HG03064 (cell line): ENCODE measurements around the gene LIG4.

Source experiments
- ATAC-seq: cut with Tn5 transposase; IDR thresholded peaks from one replicate; pipeline ENCODE4 v1.9.1; 2021; ENCODE audit warnings: low read depth; ENCODE audit not compliant: unreplicated experiment

LIG4 gene

DNA sequence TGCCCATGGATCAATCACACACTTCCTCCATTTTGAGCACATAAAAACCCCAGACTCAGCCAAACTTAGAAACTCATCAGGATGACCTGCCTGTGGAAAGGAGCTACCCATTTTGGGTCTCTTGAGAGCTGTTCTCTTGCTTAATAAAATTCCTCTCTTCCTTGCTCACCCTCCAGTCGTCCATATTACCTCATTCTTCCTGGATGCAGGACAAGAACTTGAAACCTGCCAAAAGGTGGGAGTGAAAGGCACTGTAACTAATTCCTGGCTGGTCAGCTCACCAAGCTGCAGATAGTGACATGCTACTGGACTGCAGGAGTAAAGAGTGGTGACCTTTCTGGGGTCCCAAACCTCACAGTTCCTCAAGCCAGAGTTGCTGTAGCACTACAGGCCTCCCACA is 20.2 kb downstream of the LIG4 start:
- no peak for ATAC-seq

DNA sequence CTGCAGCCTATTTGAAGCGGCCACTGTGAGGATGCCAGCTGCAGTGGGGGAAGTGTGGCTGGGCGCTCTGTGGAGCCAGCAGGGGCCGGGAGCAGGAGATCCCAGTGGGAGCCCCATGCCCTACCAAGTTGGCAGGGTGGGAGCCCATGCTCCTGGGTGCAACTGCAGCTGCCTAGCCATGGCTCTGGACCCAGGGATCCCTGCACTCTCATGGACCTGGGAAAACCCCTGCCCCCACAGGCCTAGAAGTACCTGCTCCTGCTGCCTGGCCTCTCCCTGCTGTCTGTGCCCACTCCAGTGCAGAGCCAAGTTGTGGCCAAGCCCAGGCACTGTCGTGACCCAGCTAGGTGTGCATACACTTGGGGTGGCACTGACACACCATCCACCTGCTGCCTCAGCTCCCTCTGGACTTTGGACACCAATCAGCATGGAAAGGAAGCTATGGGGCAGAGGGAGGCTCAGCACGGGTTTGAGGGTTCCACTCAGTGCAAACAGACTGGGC is 20.9 kb downstream of the LIG4 start:
- ATAC-seq: no peak

DNA sequence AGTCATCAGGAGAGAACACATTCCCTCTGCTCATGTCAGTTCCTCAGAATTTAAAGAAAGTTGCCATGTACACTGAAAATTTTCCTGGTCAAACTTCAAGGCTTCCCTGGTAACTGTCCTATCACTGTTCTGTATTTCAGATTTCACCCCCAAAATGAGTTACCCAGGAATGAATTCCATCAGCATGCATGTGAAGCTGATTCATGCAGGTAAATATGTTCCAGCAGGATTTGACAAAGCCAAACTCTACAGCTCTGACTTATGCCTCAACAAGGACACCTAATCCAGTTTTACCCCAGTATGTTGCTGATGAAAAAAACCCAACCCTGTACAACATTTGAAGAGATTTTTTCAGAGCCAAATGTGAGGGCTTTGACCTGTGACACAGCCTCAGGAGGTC is 21.5 kb downstream of the LIG4 start:
- ATAC-seq: no peak

DNA sequence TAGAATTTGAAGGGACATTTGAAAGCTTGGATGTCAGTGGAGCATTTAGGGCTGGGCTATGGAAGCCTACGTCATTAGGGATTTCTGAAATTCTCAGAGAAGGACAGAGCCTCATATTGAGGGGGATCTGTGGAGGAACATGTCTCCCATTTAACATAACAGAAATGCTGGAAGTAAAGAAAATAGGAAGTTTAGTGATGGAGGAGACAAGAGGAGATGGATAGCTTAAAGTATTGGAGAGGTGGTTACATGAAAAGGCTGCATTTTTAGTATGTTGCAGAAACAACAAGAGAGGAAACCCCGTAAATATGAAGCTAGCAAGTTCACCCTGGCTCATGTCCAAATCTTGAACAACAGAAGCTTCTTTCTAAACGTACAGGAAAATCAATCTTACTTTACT is 24.4 kb downstream of the LIG4 start:
- no peak for ATAC-seq

DNA sequence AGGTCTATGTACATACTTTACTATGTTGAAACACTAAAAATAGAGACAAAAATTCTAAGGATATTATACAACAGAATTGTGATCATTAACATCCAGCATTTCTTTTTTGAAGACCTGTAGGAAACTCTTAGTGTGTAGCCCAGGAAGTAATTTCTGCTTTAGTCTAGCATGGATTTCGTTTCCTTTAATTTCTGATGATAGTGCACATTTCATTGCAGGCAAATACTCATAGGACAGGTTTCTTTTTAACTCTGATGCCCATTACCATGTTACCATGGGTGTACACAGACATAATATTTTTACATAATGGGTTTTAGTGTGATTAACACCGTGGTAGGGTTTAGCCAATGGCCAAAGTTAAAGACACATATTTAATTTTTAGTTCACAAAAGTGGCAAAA is 27.1 kb downstream of the LIG4 start:
- ATAC-seq: no peak

DNA sequence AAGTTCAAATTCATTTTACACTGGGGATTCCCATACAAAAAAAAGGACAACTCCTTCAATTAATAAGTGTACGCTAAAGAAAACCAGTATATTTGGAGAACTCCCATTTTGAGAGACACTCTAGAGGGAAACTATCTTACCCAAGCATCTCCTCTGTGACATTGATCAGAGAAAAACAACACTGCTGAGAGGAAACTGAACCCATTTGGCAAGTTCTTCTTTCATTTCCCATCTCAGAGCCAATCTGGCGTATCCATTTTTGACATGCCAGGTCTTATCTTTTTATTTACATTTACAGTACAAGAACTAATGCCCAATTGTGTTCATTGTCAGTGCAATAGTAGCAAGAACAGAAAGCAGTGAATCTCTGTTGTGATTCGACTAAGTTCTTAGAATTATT is 30.1 kb downstream of the LIG4 start:
- no peak for ATAC-seq

DNA sequence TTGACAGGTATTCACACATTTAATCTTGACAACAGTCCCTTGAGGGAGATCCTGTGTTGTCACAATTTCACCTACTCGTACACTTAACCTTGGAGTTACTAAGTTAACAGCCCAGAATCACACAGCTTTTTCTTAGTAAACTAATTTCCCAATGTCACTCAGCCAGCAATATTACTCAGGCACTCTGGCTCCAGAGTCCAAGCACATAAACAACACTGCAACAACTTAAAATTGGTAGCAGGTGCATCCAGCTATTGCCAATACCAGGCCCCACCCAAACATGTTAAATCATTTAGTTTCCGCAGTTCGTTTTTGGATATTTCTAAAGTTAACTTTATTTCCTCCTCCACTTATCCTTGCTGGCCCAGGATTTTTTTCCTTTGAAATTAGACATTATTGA is 32.7 kb downstream of the LIG4 start:
- no peak for ATAC-seq

DNA sequence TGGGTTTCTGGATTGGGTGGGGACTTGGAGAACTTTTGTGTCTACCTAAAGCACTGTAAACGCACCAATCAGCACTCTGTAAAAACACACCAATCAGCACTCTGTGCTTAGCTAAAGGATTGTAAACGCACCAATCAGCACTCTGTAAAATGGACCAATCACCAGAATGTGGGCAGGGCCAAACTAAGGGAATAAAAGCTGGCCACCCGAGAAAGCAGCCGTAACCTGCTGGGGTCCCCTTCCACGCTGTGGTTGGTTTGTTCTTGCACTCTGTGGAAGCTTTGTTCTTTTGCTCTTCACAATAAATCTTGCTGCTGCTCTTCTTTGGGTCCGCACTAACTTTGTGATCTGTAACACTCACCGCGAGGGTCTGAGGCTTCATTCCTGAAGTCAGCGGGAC is 37.3 kb downstream of the LIG4 start:
- ATAC-seq: no peak

DNA sequence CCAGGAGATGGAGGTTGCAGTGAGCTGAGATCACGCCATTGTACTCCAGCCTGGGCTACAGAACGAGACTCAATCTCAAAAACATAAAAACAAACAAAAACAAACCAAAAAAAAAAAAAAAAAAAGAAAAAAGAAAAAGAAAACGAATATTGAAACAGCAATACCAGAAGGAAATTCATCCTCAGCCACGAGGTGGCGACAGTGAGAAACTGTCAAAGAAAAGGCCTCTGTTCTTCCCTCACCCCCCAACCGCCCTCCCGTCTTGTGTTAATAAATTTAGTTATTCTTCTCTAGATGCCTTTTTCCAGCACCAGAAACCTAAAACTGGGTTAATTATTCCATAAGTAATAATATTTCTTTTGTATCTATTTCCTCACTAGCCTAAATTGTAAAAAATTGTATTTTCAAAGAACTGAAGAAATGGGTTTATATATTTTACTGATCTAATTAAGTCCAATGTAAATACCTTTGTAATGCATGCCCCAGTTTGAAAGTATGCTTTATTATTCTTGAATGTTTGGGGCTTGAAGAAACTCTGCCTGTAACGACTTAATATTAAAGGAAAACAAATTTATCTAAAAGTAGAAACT is 38.6 kb downstream of the LIG4 start:
- no peak for ATAC-seq

DNA sequence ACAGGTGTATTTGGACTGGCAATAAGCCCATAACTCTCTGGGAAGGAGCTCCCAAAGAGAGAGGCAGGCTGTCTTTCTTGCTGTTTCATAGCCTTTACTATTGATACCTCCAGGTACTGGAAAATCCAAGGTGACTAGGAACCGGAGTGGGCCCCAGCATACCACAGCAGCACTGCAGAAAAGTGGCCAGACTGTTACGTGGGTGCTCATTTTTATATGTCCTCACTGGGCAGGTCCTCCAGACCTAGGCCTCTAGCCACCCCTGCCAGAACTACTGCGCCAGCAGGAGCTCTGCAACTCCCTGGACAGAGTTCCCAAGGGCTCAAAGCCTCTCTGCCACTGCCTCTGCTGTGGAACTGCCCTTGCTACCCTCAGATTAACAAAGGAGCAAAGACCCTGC is 46.4 kb downstream of the LIG4 start:
- ATAC-seq: no peak

DNA sequence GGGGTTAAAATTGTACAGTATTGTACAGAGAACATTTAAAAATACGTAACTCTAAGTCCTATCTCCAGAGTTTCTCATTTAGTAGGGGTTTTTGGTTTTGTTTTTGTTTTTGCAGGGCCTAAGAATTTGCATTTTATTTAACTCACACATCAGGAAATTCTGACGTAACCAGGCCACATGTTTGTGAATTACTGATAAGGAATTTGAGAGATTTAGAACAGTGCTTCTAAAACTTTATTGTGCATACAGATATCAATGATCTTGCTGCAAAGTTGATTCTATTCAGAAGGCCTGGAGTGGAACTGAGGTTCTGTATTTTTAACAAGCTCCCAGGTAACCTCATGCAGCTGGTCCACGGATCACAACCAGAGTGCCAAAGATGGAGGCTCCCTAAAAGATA is 49.3 kb downstream of the LIG4 start:
- no peak for ATAC-seq

DNA sequence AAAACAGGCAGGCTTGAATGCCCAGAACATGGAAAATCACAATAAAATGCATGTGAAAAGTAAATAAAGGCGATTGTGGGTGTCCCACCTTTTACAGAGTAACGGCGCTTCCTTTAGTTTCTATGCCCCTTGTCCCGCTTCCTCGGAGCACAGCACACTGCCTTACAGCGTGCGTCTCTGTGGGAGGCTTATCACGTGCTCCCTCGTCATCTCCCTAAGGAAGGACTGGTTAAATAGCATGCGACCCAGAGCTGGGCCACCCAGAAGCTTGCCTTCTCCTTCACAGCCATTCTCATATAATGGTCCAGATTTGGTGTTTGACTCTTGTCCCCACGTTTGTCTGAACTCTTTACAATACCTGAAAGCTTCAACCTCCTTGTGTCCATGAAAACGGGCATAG is 56.6 kb downstream of the LIG4 start:
- no peak for ATAC-seq
